Measurements from ENCODE around the gene LMNTD2. TPM values are rescaled to one million over a fixed set of nuclear protein-coding genes. Genes with fewer than 3 reads are reported as not detected.

The LMNTD2 gene
- total RNA-seq, 1 donor from 2014 or later: 1.3 TPM

DNA sequence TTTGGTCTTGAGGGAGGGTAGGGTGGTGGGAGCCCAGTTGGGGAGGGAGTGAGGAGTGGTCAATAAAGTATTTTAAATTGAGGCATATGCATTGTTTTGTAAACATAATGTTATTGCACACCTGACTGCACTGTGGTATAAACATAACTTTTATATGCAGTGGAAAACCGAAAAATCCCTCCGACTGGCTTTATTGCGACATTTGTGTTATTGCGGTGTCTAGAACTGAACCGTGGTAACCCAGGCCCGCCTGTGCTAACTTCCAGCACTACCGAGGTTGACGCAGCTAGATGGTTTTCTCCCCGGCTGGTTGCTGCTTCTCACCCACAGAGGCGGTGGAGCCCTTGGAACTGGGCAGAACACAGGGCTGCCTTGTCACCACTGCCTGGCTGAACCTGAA lies 45.9 kb downstream of the LMNTD2 start:
- Mint-ChIP-seq H3K36me3 (ENCODE audit: low read depth) (peaks cover 49% of the 10 kb centered on the region), H3K9me3 (peaks cover 11% of the 10 kb centered on the region), H3K4me1 (ENCODE audit: low read depth) (peaks cover 3% of the 10 kb centered on the region), H3K27ac (no peak overlapping the region), H3K4me3 (ENCODE audit: low read depth) (no peak overlapping the region), H3K27me3 (ENCODE audit: low read depth) (no peaks in the 10 kb centered on the region)
- intact Hi-C loops (cut with micrococcal nuclease): no loop called here
- DNase-seq (ENCODE audit: low spot score): no peak

GRCh38 chr11:512761-513595 lies 47.6 kb downstream of the LMNTD2 start:
- DNase-seq (ENCODE audit: low spot score): no peak
- Mint-ChIP-seq H3K36me3 (ENCODE audit: low read depth) (peaks cover 51% of the 10 kb centered on the region), H3K9me3 (peaks cover 11% of the 10 kb centered on the region), H3K4me3 (ENCODE audit: low read depth) (no peak overlapping the region), H3K27me3 (ENCODE audit: low read depth) (no peaks in the 10 kb centered on the region), H3K27ac (no peak overlapping the region), H3K4me1 (ENCODE audit: low read depth) (peaks cover 2% of the 10 kb centered on the region)
- intact Hi-C loops (cut with micrococcal nuclease): no loop called here

DNA sequence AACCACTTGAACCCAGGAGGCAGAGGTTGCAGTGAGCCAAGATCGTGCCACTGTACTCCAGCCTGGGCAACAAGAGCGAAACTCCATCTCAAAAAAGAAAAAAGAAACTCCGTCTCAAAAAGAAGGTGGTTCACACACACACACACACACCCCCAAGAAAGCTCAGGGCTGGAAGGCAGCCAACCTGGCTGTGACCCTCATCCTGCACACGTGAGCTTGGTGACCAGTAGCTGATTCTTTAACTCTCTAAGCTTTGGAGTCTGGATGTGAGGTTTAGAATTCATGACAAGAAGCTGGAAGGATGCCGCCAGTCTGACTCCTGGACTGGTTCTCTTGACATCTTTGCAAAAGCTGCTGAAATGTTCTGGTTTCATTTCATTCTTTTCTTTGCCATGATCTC lies 51.6 kb downstream of the LMNTD2 start:
- Mint-ChIP-seq H3K4me1 (ENCODE audit: low read depth) (peaks cover 14% of the 10 kb centered on the region), H3K27ac (no peak overlapping the region), H3K4me3 (ENCODE audit: low read depth) (peak overlapping the region; percentile 21), H3K36me3 (ENCODE audit: low read depth) (peaks cover 41% of the 10 kb centered on the region), H3K27me3 (ENCODE audit: low read depth) (no peaks in the 10 kb centered on the region), H3K9me3 (no peaks in the 10 kb centered on the region)
- no peak for DNase-seq (ENCODE audit: low spot score)
- intact Hi-C loops (cut with micrococcal nuclease): no loop called here

GRCh38 chr11:507727-508515 lies 52.6 kb downstream of the LMNTD2 start:
- DNase-seq (ENCODE audit: low spot score): no peak
- Mint-ChIP-seq H3K4me1 (ENCODE audit: low read depth) (peaks cover 17% of the 10 kb centered on the region), H3K27me3 (ENCODE audit: low read depth) (no peaks in the 10 kb centered on the region), H3K27ac (peak overlapping the region; percentile 78), H3K36me3 (ENCODE audit: low read depth) (peaks cover 33% of the 10 kb centered on the region), H3K9me3 (no peaks in the 10 kb centered on the region), H3K4me3 (ENCODE audit: low read depth) (peak overlapping the region; percentile 95)
- intact Hi-C loops (cut with micrococcal nuclease): loop anchor here (1.0 to 2.0 kb wide), 4 partner anchors 10 to 301 kb away; partner anchors contain the start of genes BET1L, PHRF1 and RIC8A

- peak; percentile 96 for DNase-seq (ENCODE audit: low spot score)
- no peaks in the 10 kb centered on the region for H3K27me3 Mint-ChIP-seq (ENCODE audit: low read depth)
- peak within 1 kb of the TSS; percentile 95 for H3K4me3 Mint-ChIP-seq (ENCODE audit: low read depth)
- intact Hi-C loops (cut with micrococcal nuclease): loop anchor here (1.0 to 2.0 kb wide), 6 partner anchors 11 to 300 kb away; partner anchors contain the start of genes BET1L, HRAS, PHRF1 and RIC8A
- peaks cover 17% of the 10 kb centered on the region for H3K4me1 Mint-ChIP-seq (ENCODE audit: low read depth)
- no peaks in the 10 kb centered on the region for H3K9me3 Mint-ChIP-seq
- H3K36me3 Mint-ChIP-seq (ENCODE audit: low read depth): peaks cover 27% of the 10 kb centered on the region
- H3K27ac Mint-ChIP-seq: peak within 1 kb of the TSS; percentile 99
These were observed 53.4 kb downstream of the LMNTD2 start, which contains the start of gene RNH1 for GRCh38 chr11:506995-507726. TSS of gene RNH1 (minus strand) at chr11:507242. CDS start at chr11:502162, 5,080 bp downstream.

DNA sequence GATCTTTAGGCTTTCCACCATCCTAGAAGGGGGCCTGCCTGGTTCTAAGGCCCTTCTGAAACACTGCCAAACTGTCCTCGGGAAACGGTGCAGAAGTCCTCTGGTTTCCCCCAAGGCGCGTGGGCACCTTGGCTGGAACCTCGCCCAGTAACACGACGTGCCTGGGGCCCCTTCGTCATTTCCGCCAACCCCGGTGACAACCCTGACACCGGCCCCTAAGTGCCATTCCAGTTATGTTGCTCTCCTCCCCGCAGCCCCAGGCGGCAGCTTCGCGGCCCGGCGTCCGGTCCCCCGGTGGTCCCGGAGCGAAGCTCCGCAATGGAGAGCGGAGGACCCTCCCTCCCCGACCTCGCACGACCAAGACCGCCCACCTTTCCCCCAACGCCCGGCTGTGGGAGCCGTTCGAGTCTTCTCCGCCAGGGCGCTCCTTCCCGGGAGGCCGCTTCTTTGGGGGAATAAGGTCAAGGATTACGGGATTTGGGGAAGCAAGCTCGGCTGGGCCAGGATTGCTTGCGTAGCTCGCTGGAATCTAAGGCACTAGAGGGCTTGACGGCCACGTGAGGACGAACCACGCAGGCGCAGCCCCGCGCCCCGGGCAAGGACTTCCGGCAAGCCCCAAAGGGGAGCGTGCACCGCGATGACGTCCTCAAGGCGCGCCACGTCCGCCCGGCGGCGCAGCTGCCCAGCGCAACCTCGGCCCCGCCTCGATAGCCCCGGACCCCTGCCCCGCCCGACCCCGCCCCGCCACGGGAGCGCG lies 54.1 kb downstream of the LMNTD2 start:
- Mint-ChIP-seq H3K4me1 (ENCODE audit: low read depth) (peaks cover 17% of the 10 kb centered on the region), H3K9me3 (no peaks in the 10 kb centered on the region), H3K4me3 (ENCODE audit: low read depth) (peak overlapping the region; percentile 95), H3K27me3 (ENCODE audit: low read depth) (no peaks in the 10 kb centered on the region), H3K27ac (peak overlapping the region; percentile 99), H3K36me3 (ENCODE audit: low read depth) (peaks cover 27% of the 10 kb centered on the region)
- peak; percentile 96 for DNase-seq (ENCODE audit: low spot score)
- intact Hi-C loops (cut with micrococcal nuclease): loop anchor here (1.0 to 2.0 kb wide), 4 partner anchors 29 to 300 kb away; partner anchors contain the start of genes BET1L, HRAS and RIC8A

- H3K27ac Mint-ChIP-seq: peak overlapping the region; percentile 63
- no peaks in the 10 kb centered on the region for H3K27me3 Mint-ChIP-seq (ENCODE audit: low read depth)
- DNase-seq (ENCODE audit: low spot score): no peak
- no peaks in the 10 kb centered on the region for H3K9me3 Mint-ChIP-seq
- peaks cover 17% of the 10 kb centered on the region for H3K4me1 Mint-ChIP-seq (ENCODE audit: low read depth)
- intact Hi-C loops (cut with micrococcal nuclease): no loop called here
- peak overlapping the region; percentile 95 for H3K4me3 Mint-ChIP-seq (ENCODE audit: low read depth)
- H3K36me3 Mint-ChIP-seq (ENCODE audit: low read depth): peaks cover 34% of the 10 kb centered on the region
These were observed 55.6 kb downstream of the LMNTD2 start for GRCh38 chr11:504994-505344.

Other genes with a start within 250 kb of the LMNTD2 start
- 256 and 260 TPM in 2 replicates for gene IFITM1, start 246.7 kb downstream of the LMNTD2 start, total RNA-seq
- 3.5 and 3.7 TPM in 2 replicates for gene IFITM3, start 239.9 kb downstream of the LMNTD2 start, total RNA-seq
- 1.5 and 2.9 TPM in 2 replicates for gene B4GALNT4, start 191.2 kb downstream of the LMNTD2 start, total RNA-seq
- gene PKP3, start 166.5 kb downstream of the LMNTD2 start, total RNA-seq: not detected in 2 replicates
- gene SIGIRR, start 145.7 kb downstream of the LMNTD2 start, total RNA-seq: 41.5 and 53.4 TPM in 2 replicates
- gene ANO9, start 118.7 kb downstream of the LMNTD2 start, total RNA-seq: 35.4 and 36.9 TPM in 2 replicates
- gene PTDSS2, start 110.5 kb downstream of the LMNTD2 start, total RNA-seq: 32.1 and 34.4 TPM in 2 replicates
- 126 and 127 TPM in 2 replicates for gene RNH1, start 53.5 kb downstream of the LMNTD2 start, total RNA-seq
- gene HRAS, start 25.2 kb downstream of the LMNTD2 start, total RNA-seq: 70.5 and 71.5 TPM in 2 replicates
- 1.3 and 2.2 TPM in 2 replicates for gene LRRC56, start 23.2 kb downstream of the LMNTD2 start, total RNA-seq
- gene RASSF7, start 232 bp upstream of the LMNTD2 start, total RNA-seq: 19.6 and 20.3 TPM in 2 replicates
- 53.7 and 54.0 TPM in 2 replicates for gene PHRF1, start 15.7 kb upstream of the LMNTD2 start, total RNA-seq
- 26.8 and 30.3 TPM in 2 replicates for gene IRF7, start 55.2 kb upstream of the LMNTD2 start, total RNA-seq
- gene CDHR5, start 64.2 kb upstream of the LMNTD2 start, total RNA-seq: not detected in 2 replicates
- not detected in 2 replicates for gene SCT, start 66.4 kb upstream of the LMNTD2 start, total RNA-seq
- 0.18 and 0.30 TPM in 2 replicates for gene DRD4, start 76.5 kb upstream of the LMNTD2 start, total RNA-seq
- gene DEAF1, start 134.5 kb upstream of the LMNTD2 start, total RNA-seq: 61.2 and 72.0 TPM in 2 replicates
- 11.4 and 13.0 TPM in 2 replicates for gene TMEM80, start 135.1 kb upstream of the LMNTD2 start, total RNA-seq
- 17.8 and 24.6 TPM in 2 replicates for gene EPS8L2, start 145.5 kb upstream of the LMNTD2 start, total RNA-seq
- gene TALDO1, start 186.7 kb upstream of the LMNTD2 start, total RNA-seq: 270 and 275 TPM in 2 replicates
- 68.0 and 75.2 TPM in 2 replicates for gene GATD1, start 216.7 kb upstream of the LMNTD2 start, total RNA-seq
- gene CEND1, start 229.4 kb upstream of the LMNTD2 start, total RNA-seq: 2.2 and 2.6 TPM in 2 replicates
- 58.7 and 64.5 TPM in 2 replicates for gene SLC25A22, start 237.5 kb upstream of the LMNTD2 start, total RNA-seq
- gene PIDD1, start 244.5 kb upstream of the LMNTD2 start, total RNA-seq: 27.3 and 27.6 TPM in 2 replicates
- 2,210 and 2,217 TPM in 2 replicates for gene RPLP2, start 249.2 kb upstream of the LMNTD2 start, total RNA-seq

Measured in activated T-helper 2 cell treated with anti-CD3 and anti-CD28 coated beads, Interferon-gamma antibody, Interleukin-2, Interleukin-4, amounts not matched to agents 10 μg/mL and 5 μg/mL and 100 μg/mL, durations not matched to agents 14 hours and 24 hours and 36 hours (primary cell).